ENCODE measurements around the gene PTPN1.

GRCh38 chr20:50467174-50467573 lies 43.0 kb upstream of the PTPN1 start:
- TF ChIP-seq CTCF (IDR thresholded peaks at IDR 0.05) (no peak), ZFX (IDR thresholded peaks at IDR 0.05; ENCODE audit: borderline replicate concordance) (no peak)

All from 22Rv1 (cell line).